OCI-LY7 (cell line): ENCODE data around the gene DENND1A. TPM values are rescaled to one million over a fixed set of nuclear protein-coding genes. Genes with fewer than 3 reads are reported as not detected.
A peak's percentile ranks its signal among the peaks of the same experiment; 100 is the strongest.

Experiments
- BruUV-seq: library from RNA; stranded (reverse); fragments of 400-500 nt; replicated peaks from 2 replicates; lab custom pipeline; 2021; lab: Mats Ljungman, UMichigan
- CTCF ChIA-PET: fragments of 300-600 bp; sonication (Branson Sonifier 250); formaldehyde crosslinking; loops from one replicate; lab custom pipeline; 2022; ENCODE audit warnings: antibody characterized with exemption; ENCODE audit not compliant: unreplicated experiment; lab: Charles Lee
- POLR2A ChIA-PET: fragments of 300-600 bp; sonication (Branson Sonifier 250); formaldehyde crosslinking; loops from one replicate; lab custom pipeline; 2022; ENCODE audit warnings: antibody characterized with exemption; lab: Charles Lee
- DNase-seq: peaks from one replicate; pipeline ENCODE4 v3.0.0-alpha.2; 2015; ENCODE audit warnings: low spot score
- H2AFZ ChIP-seq: fragments of 200-600 bp; sonication (generic), shearing (Covaris generic); 2 replicates; pipeline ENCODE4 v1.6.1; 2014; ENCODE audit warnings: mild to moderate bottlenecking, antibody characterized with exemption, low read length, moderate library complexity
- H3K27ac ChIP-seq: fragments of 200-600 bp; sonication (generic); 2 replicates; pipeline ENCODE4 v1.5.1; 2014; ENCODE audit warnings: mixed run types, low read depth, mild to moderate bottlenecking, moderate library complexity, low read length, inconsistent platforms; ENCODE audit not compliant: poor library complexity, severe bottlenecking
- H3K36me3 ChIP-seq: fragments of 200-600 bp; sonication (generic); 2 replicates; pipeline ENCODE4 v1.6.1; 2014; ENCODE audit warnings: mild to moderate bottlenecking, antibody characterized with exemption, low read length, moderate library complexity, mixed read lengths; ENCODE audit not compliant: insufficient read depth
- H3K4me1 ChIP-seq: fragments of 200-600 bp; sonication (generic); 2 replicates; pipeline ENCODE4 v1.5.1; 2014; ENCODE audit warnings: mild to moderate bottlenecking, low read length; ENCODE audit not compliant: insufficient read depth, poor library complexity, severe bottlenecking
- H3K4me2 ChIP-seq: fragments of 200-600 bp; sonication (generic); 2 replicates; pipeline ENCODE4 v1.6.1; 2014; ENCODE audit warnings: mild to moderate bottlenecking, low read length
- H3K4me3 ChIP-seq: fragments of 200-600 bp; sonication (generic); 2 replicates; pipeline ENCODE4 v1.5.1; 2014; ENCODE audit warnings: mild to moderate bottlenecking, low read depth, low read length; ENCODE audit not compliant: poor library complexity, severe bottlenecking
- H3K79me2 ChIP-seq: fragments of 200-600 bp; sonication (generic); 2 replicates; pipeline ENCODE4 v1.6.1; 2016; ENCODE audit warnings: low read depth, mild to moderate bottlenecking, low read length, moderate library complexity, mixed read lengths; ENCODE audit not compliant: insufficient read depth
- H3K9me2 ChIP-seq: fragments of 200-600 bp; sonication (generic); 2 replicates; pipeline ENCODE4 v1.6.1; 2016; ENCODE audit warnings: mild to moderate bottlenecking, low read length, mixed read lengths; ENCODE audit not compliant: insufficient read depth
- H3K9me3 ChIP-seq: fragments of 200-600 bp; sonication (generic); 2 replicates; pipeline ENCODE4 v1.6.1; 2014; ENCODE audit warnings: mild to moderate bottlenecking, mixed run types, low read length, mixed read lengths
- H4K20me1 ChIP-seq: fragments of 200-600 bp; sonication (generic); 2 replicates; pipeline ENCODE4 v1.6.1; 2014; ENCODE audit warnings: mild to moderate bottlenecking, antibody characterized with exemption, low read length, moderate library complexity, mixed read lengths; ENCODE audit not compliant: insufficient read depth
- EZH2phosphoT487 ChIP-seq: fragments of 200-600 bp; sonication (generic); IDR thresholded peaks from 2 replicates; pipeline ENCODE4 v1.6.1; 2018; ENCODE audit warnings: low read depth, borderline replicate concordance, mild to moderate bottlenecking, mixed run types, antibody characterized with exemption, low read length, moderate library complexity, mixed read lengths
- intact Hi-C: fragments of 100-400 bp; cut with micrococcal nuclease; formaldehyde crosslinking; loops from one replicate; pipeline ENCODE4 v1.10.0; 2022; ENCODE audit not compliant: unreplicated experiment
- total RNA-seq, 2 experiments: library from RNA; depleted of rRNA in 1 of 2; stranded (reverse); fragments of >200 nt in 1 of 2; shearing (Covaris generic) in 1 of 2; gene quantifications; 2 replicates each; pipeline ENCODE4 v1.2.3, GENCODE V29; 2014 to 2022
- TF ChIP-seq, protein P1 (sequence below): fragments of 200-600 bp; sonication (generic); conservative IDR thresholded peaks from 2 replicates; pipeline ENCODE4 v1.5.1; 2014; ENCODE audit warnings: mild to moderate bottlenecking, antibody characterized with exemption, low read length, moderate library complexity, mixed read lengths

The DENND1A gene
- total RNA-seq, 2 experiments from 2014 or later = 17.9 to 36.3 TPM

DNA sequence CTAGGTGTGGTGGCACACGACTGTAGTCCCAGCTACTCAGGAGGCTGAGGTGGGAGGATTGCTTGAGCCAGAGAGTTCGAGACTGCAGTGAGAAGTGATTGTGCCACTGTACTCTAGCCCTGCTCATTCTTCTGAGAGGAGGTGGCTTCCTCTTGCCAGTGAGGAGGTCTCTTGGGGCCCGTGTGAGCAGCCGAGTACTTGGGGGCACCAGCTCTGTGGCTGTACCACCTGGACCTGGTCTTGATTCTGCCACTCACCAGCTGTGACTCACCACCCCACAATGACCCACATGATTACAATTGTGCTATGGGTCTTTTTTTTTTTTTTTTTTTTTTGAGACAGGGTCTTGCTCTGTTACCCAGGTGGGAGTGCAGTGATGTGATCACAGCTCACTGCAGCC is 592.0 kb downstream of the DENND1A start:
- CTCF ChIA-PET = interaction anchor here (1.4 kb wide), 1 partner anchor 24 kb away, joined by 5 read pairs; no protein-coding TSS in a partner anchor
- Histone ChIP-seq H3K4me1 (peaks cover 87% of the 10 kb centered on the region), H3K9me2 (no peaks in the 10 kb centered on the region), H4K20me1 (no peaks in the 10 kb centered on the region), H3K9me3 (no peaks in the 10 kb centered on the region), H3K36me3 (no peaks in the 10 kb centered on the region), H3K4me3 (peak overlapping the region; percentile 59), H3K79me2 (no peaks in the 10 kb centered on the region), H3K4me2 (peak overlapping the region; percentile 73), H3K27ac (peak overlapping the region; percentile 93), H2AFZ (no peak overlapping the region)
- POLR2A ChIA-PET = interaction anchor here (0.6 to 5.0 kb wide), 14 partner anchors 12 to 1185 kb away, joined by 3 to 53 read pairs (median 4); no protein-coding TSS in a partner anchor
- TF ChIP-seq, protein P1, sequence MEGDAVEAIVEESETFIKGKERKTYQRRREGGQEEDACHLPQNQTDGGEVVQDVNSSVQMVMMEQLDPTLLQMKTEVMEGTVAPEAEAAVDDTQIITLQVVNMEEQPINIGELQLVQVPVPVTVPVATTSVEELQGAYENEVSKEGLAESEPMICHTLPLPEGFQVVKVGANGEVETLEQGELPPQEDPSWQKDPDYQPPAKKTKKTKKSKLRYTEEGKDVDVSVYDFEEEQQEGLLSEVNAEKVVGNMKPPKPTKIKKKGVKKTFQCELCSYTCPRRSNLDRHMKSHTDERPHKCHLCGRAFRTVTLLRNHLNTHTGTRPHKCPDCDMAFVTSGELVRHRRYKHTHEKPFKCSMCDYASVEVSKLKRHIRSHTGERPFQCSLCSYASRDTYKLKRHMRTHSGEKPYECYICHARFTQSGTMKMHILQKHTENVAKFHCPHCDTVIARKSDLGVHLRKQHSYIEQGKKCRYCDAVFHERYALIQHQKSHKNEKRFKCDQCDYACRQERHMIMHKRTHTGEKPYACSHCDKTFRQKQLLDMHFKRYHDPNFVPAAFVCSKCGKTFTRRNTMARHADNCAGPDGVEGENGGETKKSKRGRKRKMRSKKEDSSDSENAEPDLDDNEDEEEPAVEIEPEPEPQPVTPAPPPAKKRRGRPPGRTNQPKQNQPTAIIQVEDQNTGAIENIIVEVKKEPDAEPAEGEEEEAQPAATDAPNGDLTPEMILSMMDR = no peak
- no peak for TF ChIP-seq EZH2phosphoT487
- BruUV-seq = no TSS peak
- DNase-seq = peak; percentile 90
- intact Hi-C loops = loop anchor here (1.0 to 2.0 kb wide), 4 partner anchors 15 to 163 kb away; partner anchors contain the start of gene STRBP

DNA sequence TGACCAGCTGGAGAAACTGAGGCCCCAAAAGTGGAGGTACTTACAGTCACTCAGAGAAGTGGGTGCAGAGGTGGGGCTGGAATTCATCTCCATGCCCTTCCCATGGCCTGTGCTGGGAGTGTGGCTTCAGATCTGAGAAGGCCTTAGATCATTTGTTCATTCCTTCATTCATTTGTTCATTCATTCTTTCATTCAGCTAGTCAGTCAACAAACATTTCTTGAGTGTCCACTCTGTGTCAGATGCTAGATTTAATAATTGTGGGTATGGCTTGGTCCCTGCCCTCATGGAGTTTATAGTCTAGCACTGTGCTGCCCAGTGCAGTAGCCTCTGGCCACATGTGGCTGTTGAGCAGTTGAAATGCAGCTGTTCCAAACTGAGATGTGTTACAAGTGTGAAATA is 593.0 kb downstream of the DENND1A start:
- Histone ChIP-seq H4K20me1 (no peaks in the 10 kb centered on the region), H3K79me2 (no peaks in the 10 kb centered on the region), H3K27ac (no peak overlapping the region), H3K4me3 (no peak overlapping the region), H2AFZ (peak overlapping the region; percentile 63; the same call in 1 of the 2 replicates), H3K9me2 (no peaks in the 10 kb centered on the region), H3K4me2 (peak overlapping the region; percentile 45), H3K4me1 (peaks cover 77% of the 10 kb centered on the region), H3K36me3 (no peaks in the 10 kb centered on the region), H3K9me3 (no peaks in the 10 kb centered on the region)
- TF ChIP-seq, protein P1 = no peak
- no peak for TF ChIP-seq EZH2phosphoT487
- ChIA-PET POLR2A (interaction anchor here (1.5 to 5.0 kb wide), 3 partner anchors 11 to 103 kb away, joined by 5 to 53 read pairs (median 6); no protein-coding TSS in a partner anchor), CTCF (no interaction called here)
- intact Hi-C loops = no loop called here
- no peak for DNase-seq
- BruUV-seq = no TSS peak

DNA sequence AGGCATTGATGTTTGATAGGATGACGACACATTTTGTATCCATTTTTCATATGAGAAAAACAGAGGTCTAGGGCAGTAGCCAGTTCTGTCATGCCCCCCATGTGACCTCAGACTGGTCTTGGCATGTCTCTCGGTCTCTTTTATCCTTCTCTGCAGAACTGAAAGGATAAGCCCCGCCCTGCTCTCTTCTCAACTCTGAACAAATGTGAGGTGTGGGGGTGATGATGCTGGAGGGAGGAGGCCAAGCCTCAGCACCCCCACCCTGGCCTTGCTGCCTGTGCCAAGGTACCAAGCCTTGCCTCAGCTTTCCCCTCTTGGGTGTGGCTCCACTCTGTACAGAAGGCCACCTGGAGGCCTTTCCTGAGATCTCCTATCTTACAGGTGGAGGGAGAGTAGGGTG is 593.5 kb downstream of the DENND1A start:
- peak; percentile 23 for DNase-seq
- BruUV-seq = no TSS peak
- H4K20me1 ChIP-seq = no peaks in the 10 kb centered on the region
- intact Hi-C loops = no loop called here
- H3K36me3 ChIP-seq = no peaks in the 10 kb centered on the region
- ChIA-PET CTCF (no interaction called here), POLR2A (interaction anchor here (0.7 to 1.6 kb wide), 4 partner anchors 9 to 244 kb away, joined by 3 to 6 read pairs (median 4); no protein-coding TSS in a partner anchor)
- H3K4me3 ChIP-seq = no peak overlapping the region
- H3K4me1 ChIP-seq = peaks cover 72% of the 10 kb centered on the region
- no peaks in the 10 kb centered on the region for H3K9me2 ChIP-seq
- no peaks in the 10 kb centered on the region for H3K9me3 ChIP-seq
- H2AFZ ChIP-seq = peak overlapping the region; percentile 63; the same call in 1 of the 2 replicates
- no peaks in the 10 kb centered on the region for H3K79me2 ChIP-seq
- peak overlapping the region; percentile 22 for H3K27ac ChIP-seq
- peak overlapping the region; percentile 45 for H3K4me2 ChIP-seq
- TF ChIP-seq, protein P1 = no peak
- no peak for TF ChIP-seq EZH2phosphoT487
